GM20000 (cell line): ENCODE data around the gene DTHD1.

Source experiments
- DNase-seq: peaks from one replicate; pipeline ENCODE4 v3.0.0; 2012; ENCODE audit warnings: low spot score
- CTCF ChIP-seq: IDR thresholded peaks from 2 replicates; pipeline ENCODE4 v1.5.1; 2012; ENCODE audit warnings: mild to moderate bottlenecking, control low read depth; ENCODE audit errors: extremely low read depth, missing control alignments

The DTHD1 gene

GRCh38 chr4:36255577-36255976 lies 25.8 kb upstream of the DTHD1 start:
- DNase-seq, result peak; percentile 46
- no peak for TF ChIP-seq CTCF

GRCh38 chr4:36256398-36256891 lies 25.0 kb upstream of the DTHD1 start:
- peak; percentile 32 for DNase-seq
- no peak for TF ChIP-seq CTCF

- no peak for TF ChIP-seq CTCF
- DNase-seq, result no peak
These were observed 20.7 kb upstream of the DTHD1 start for GRCh38 chr4:36260731-36261130.

- DNase-seq, result no peak
- TF ChIP-seq CTCF, result no peak
These were observed 17.1 kb upstream of the DTHD1 start for GRCh38 chr4:36264207-36264826.

- TF ChIP-seq CTCF, result no peak
- DNase-seq, result no peak
These were observed 13.7 kb upstream of the DTHD1 start for GRCh38 chr4:36267486-36268268.

- TF ChIP-seq CTCF, result no peak
- DNase-seq, result no peak
These were observed 12.3 kb upstream of the DTHD1 start for GRCh38 chr4:36269101-36269500.

GRCh38 chr4:36269533-36270173 lies 11.8 kb upstream of the DTHD1 start:
- DNase-seq, result no peak
- TF ChIP-seq CTCF, result no peak
